Right lobe of liver (tissue), 4 donors: Measurements from ENCODE around the gene FTSJ1.

Experiments
- POLR2A ChIP-seq: fragments of 450-650 bp; IDR thresholded peaks from one replicate; pipeline ENCODE4 v1.6.1; 2017; ENCODE audit warnings: antibody characterized with exemption, mild to moderate bottlenecking
- TF ChIP-seq, protein P1 (sequence below), 4 donors: fragments of 200-600 bp in 3 of 4; fragments of 450-650 bp in 1 of 4; IDR thresholded peaks; one replicate each; pipeline versions ENCODE4 v1.5.1 to v1.8.0; 2016 to 2022; ENCODE audit warnings: antibody characterized with exemption in 4 of 4, mild to moderate bottlenecking in 2 of 4
- donor health status: DM: no; HTN: no; CAD: no.
- donor health status: DM: no; HTN: no; CAD: no.
- donor health status: DM: no; HTN: yes; CAD: no.

DNA sequence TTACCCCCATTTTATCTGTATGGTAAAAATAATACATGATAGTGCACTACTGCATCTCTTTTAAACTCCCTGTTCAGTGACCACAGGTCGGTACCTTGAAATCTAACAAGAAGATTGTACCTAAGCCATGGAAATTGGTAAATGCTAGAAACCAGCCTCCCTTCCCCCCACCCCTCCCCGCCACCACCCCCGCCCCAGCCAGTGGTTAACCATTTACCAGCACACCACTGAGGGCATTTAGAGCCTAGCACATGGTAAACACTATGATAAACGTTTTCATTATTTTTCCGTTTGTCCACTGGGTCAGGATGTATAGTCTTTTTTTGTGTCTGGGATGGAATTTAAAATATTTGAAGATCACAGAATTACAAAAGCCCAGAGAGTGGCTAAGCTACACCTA, 703 bp upstream of the FTSJ1 start:
- TF ChIP-seq, protein P1, sequence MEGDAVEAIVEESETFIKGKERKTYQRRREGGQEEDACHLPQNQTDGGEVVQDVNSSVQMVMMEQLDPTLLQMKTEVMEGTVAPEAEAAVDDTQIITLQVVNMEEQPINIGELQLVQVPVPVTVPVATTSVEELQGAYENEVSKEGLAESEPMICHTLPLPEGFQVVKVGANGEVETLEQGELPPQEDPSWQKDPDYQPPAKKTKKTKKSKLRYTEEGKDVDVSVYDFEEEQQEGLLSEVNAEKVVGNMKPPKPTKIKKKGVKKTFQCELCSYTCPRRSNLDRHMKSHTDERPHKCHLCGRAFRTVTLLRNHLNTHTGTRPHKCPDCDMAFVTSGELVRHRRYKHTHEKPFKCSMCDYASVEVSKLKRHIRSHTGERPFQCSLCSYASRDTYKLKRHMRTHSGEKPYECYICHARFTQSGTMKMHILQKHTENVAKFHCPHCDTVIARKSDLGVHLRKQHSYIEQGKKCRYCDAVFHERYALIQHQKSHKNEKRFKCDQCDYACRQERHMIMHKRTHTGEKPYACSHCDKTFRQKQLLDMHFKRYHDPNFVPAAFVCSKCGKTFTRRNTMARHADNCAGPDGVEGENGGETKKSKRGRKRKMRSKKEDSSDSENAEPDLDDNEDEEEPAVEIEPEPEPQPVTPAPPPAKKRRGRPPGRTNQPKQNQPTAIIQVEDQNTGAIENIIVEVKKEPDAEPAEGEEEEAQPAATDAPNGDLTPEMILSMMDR (IDR thresholded peaks at IDR 0.05) = no peak
- no peak for TF ChIP-seq POLR2A
